Measurements from ENCODE around the gene PLEKHA8. TPM values are rescaled to one million over a fixed set of nuclear protein-coding genes. Genes with fewer than 3 reads are reported as not detected.

Gene PLEKHA8
- total RNA-seq = 10 to 100 TPM; 16.8 to 17.1 TPM

DNA sequence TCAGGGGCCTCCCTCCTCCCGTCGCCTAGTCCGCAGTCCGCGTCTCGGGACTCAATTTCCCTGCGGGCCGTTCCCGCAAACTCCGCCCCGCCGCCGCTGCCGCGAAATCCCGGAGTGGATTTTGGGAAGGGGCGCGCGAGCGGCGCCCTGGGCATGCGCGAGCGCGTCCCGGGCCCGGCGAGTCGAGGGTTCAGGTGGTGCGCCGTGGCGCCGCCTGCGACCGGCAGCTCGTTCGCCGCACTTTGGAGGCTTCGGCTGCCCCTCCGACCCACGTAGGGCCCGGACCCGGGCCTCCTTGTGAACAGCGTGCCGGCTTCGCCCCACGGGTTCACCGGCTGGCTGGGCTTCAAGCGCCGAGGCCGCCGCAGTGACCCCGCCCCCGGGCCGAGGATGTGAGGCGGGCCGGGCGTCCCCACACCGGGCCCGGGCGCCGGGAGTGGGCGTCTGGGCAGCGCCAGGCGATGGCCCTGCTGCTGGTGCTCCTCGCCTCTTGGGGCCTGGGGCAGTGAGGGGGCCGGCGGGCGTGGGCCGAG is at the start of gene PLEKHA8:
TSS of gene PLEKHA8 (plus strand) at position 197 of the 533 bp plus-strand sequence. CDS start 351 bp downstream, outside the sequence.
- H3K4me3 Mint-ChIP-seq = no peak within 1 kb of the TSS
- intact Hi-C loops (cut with micrococcal nuclease) = no loop called here
- ATAC-seq = peak; percentile 62
- H3K9me3 Mint-ChIP-seq = no peaks in the 10 kb centered on the region
- ChIA-PET CTCF (interaction anchor here (4.8 kb wide), 1 partner anchor 35 kb away, joined by 30 read pairs; no protein-coding TSS in a partner anchor), POLR2A (interaction anchor here (0.5 to 1.5 kb wide), 5 partner anchors 9 to 335 kb away, joined by 3 to 6 read pairs (median 4); partner anchors contain the start of gene MTURN)
- no peaks in the 10 kb centered on the region for H3K27me3 Mint-ChIP-seq
- peak within 1 kb of the TSS; percentile 90 for H3K27ac Mint-ChIP-seq
- TF ChIP-seq, protein P1, sequence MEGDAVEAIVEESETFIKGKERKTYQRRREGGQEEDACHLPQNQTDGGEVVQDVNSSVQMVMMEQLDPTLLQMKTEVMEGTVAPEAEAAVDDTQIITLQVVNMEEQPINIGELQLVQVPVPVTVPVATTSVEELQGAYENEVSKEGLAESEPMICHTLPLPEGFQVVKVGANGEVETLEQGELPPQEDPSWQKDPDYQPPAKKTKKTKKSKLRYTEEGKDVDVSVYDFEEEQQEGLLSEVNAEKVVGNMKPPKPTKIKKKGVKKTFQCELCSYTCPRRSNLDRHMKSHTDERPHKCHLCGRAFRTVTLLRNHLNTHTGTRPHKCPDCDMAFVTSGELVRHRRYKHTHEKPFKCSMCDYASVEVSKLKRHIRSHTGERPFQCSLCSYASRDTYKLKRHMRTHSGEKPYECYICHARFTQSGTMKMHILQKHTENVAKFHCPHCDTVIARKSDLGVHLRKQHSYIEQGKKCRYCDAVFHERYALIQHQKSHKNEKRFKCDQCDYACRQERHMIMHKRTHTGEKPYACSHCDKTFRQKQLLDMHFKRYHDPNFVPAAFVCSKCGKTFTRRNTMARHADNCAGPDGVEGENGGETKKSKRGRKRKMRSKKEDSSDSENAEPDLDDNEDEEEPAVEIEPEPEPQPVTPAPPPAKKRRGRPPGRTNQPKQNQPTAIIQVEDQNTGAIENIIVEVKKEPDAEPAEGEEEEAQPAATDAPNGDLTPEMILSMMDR (IDR thresholded peaks at IDR 0.05) = no peak
- H3K4me1 Mint-ChIP-seq (ENCODE audit: low read depth) = peaks cover 26% of the 10 kb centered on the region
- peak; percentile 86 for DNase-seq
- H3K36me3 Mint-ChIP-seq (ENCODE audit: low read depth) = peaks cover 3% of the 10 kb centered on the region

DNA sequence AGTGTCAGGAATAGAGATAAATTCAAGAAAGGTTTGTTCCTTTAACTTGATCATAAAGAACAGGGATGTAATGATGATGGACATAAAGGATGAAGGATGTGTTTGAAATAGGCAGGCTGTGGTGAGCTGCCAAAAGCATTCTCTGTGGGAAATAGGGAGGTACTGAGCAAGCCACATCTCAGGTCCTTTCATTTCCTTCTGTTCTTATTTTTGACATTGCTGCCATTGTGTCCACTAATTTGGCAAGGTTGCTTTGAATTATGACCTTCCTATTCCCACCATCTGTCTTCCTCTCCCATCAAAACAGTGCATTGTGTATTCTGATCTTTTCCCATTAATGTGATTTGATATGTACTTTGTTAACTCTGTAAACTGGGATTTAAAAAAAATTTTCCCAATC is 48.1 kb upstream of the PLEKHA8 start:
- intact Hi-C loops (cut with micrococcal nuclease) = no loop called here
- Mint-ChIP-seq H3K4me1 (ENCODE audit: low read depth) (peaks cover 2% of the 10 kb centered on the region), H3K9me3 (no peaks in the 10 kb centered on the region), H3K27ac (no peak overlapping the region), H3K27me3 (peaks cover 1% of the 10 kb centered on the region), H3K4me3 (no peak overlapping the region), H3K36me3 (ENCODE audit: low read depth) (no peaks in the 10 kb centered on the region)
- ChIA-PET CTCF (interaction anchor here (1.0 kb wide), 1 partner anchor 82 kb away, joined by 3 read pairs; no protein-coding TSS in a partner anchor), POLR2A (no interaction called here)
- DNase-seq (no peak), ATAC-seq (no peak)
- TF ChIP-seq, protein P1 (IDR thresholded peaks at IDR 0.05) = no peak

GRCh38 chr7:29987083-29987482 is 41.1 kb upstream of the PLEKHA8 start:
- ChIA-PET POLR2A (no interaction called here), CTCF (interaction anchor here (1.8 kb wide), 1 partner anchor 10 kb away, joined by 6 read pairs; no protein-coding TSS in a partner anchor)
- H3K4me1 Mint-ChIP-seq (ENCODE audit: low read depth) = peaks cover 18% of the 10 kb centered on the region
- intact Hi-C loops (cut with micrococcal nuclease) = no loop called here
- H3K27me3 Mint-ChIP-seq = peaks cover 23% of the 10 kb centered on the region
- no peak overlapping the region for H3K27ac Mint-ChIP-seq
- H3K9me3 Mint-ChIP-seq = no peaks in the 10 kb centered on the region
- no peak overlapping the region for H3K4me3 Mint-ChIP-seq
- TF ChIP-seq, protein P1 (IDR thresholded peaks at IDR 0.05) = no peak
- no peaks in the 10 kb centered on the region for H3K36me3 Mint-ChIP-seq (ENCODE audit: low read depth)
- DNase-seq (no peak), ATAC-seq (no peak)

GRCh38 chr7:29987811-29988317 is 40.3 kb upstream of the PLEKHA8 start:
- intact Hi-C loops (cut with micrococcal nuclease) = no loop called here
- Mint-ChIP-seq H3K27ac (peak overlapping the region; percentile 86), H3K4me3 (peak overlapping the region; percentile 76), H3K4me1 (ENCODE audit: low read depth) (peaks cover 18% of the 10 kb centered on the region), H3K9me3 (peaks cover 1% of the 10 kb centered on the region), H3K36me3 (ENCODE audit: low read depth) (no peaks in the 10 kb centered on the region), H3K27me3 (peaks cover 23% of the 10 kb centered on the region)
- POLR2A ChIA-PET = interaction anchor here (0.8 to 1.6 kb wide), 3 partner anchors 10 to 40 kb away, joined by 3 read pairs; no protein-coding TSS in a partner anchor
- TF ChIP-seq, protein P1 (IDR thresholded peaks at IDR 0.05) = no peak
- CTCF ChIA-PET = interaction anchor here (1.8 kb wide), 1 partner anchor 11 kb away, joined by 6 read pairs; no protein-coding TSS in a partner anchor
- DNase-seq (no peak), ATAC-seq (no peak)
